GM13976 (cell line): ENCODE measurements around the gene RPS6KC1.
A peak's percentile ranks its signal among the peaks of the same experiment; 100 is the strongest.

Experiments
- DNase-seq: peaks from one replicate; pipeline ENCODE4 v3.0.0; 2012; ENCODE audit warnings: low spot score
- CTCF ChIP-seq: IDR thresholded peaks from 2 replicates; pipeline ENCODE4 v1.5.1; 2012; ENCODE audit warnings: borderline replicate concordance, mild to moderate bottlenecking; ENCODE audit not compliant: insufficient read depth; ENCODE audit errors: extremely low read depth, missing control alignments, control extremely low read depth
- in situ Hi-C: fragments of 300-500 bp; cut with MboI; formaldehyde crosslinking; loops from one replicate; pipeline ENCODE4 v1.12.0; 2022; ENCODE audit warnings: low sequenced_read_pairs, mixed read lengths, inconsistent platforms; ENCODE audit not compliant: unreplicated experiment

The RPS6KC1 gene

GRCh38 chr1:213051127-213051880, at the start of gene RPS6KC1:
Gene RPS6KC1, plus strand, starts transcription at chr1:213051241. Its CDS starts 164 bp downstream, at chr1:213051405.
- in situ Hi-C loops = no loop called here
- DNase-seq = peak; percentile 92
- no peak for TF ChIP-seq CTCF

GRCh38 chr1:213003256-213003655, 47.8 kb upstream of the RPS6KC1 start:
- in situ Hi-C loops = no loop called here
- no peak for TF ChIP-seq CTCF
- DNase-seq = no peak

- in situ Hi-C loops = no loop called here
- DNase-seq = peak; percentile 37
- TF ChIP-seq CTCF = no peak
Observed at GRCh38 chr1:213008564-213008963, 42.5 kb upstream of the RPS6KC1 start.

- no peak for DNase-seq
- in situ Hi-C loops = no loop called here
- no peak for TF ChIP-seq CTCF
Observed at GRCh38 chr1:213014642-213015041, 36.4 kb upstream of the RPS6KC1 start.

GRCh38 chr1:213015099-213016050, 35.7 kb upstream of the RPS6KC1 start, which contains the start of gene ANGEL2:
Gene ANGEL2, minus strand, starts transcription at chr1:213015867. Its CDS starts 196 bp downstream, at chr1:213015671.
- in situ Hi-C loops = no loop called here
- no peak for TF ChIP-seq CTCF
- DNase-seq = peak; percentile 94

- in situ Hi-C loops = no loop called here
- DNase-seq = no peak
- TF ChIP-seq CTCF = no peak
Observed at GRCh38 chr1:213017447-213018273, 33.4 kb upstream of the RPS6KC1 start.
